HEK293T (cell line): ENCODE data around the gene ARL10.

ENCODE experiments used
- ARNT ChIP-seq: fragments of 450-650 bp; IDR thresholded peaks from 2 replicates; pipeline ENCODE4 v1.6.1; 2017; ENCODE audit warnings: mild to moderate bottlenecking
- BHLHE40 ChIP-seq: fragments of 450-650 bp; IDR thresholded peaks from 2 replicates; pipeline ENCODE4 v1.6.1; 2016; ENCODE audit warnings: mild to moderate bottlenecking, moderate library complexity, borderline replicate concordance
- ELF4 ChIP-seq: fragments of 450-650 bp; IDR thresholded peaks from 2 replicates; pipeline ENCODE4 v1.6.1; 2017; ENCODE audit warnings: antibody characterized with exemption
- FOXK2 ChIP-seq: fragments of 450-650 bp; IDR thresholded peaks from 2 replicates; pipeline ENCODE4 v1.6.1; 2016; ENCODE audit warnings: mild to moderate bottlenecking
- FOXM1 ChIP-seq: fragments of 450-650 bp; IDR thresholded peaks from 2 replicates; pipeline ENCODE4 v1.6.1; 2017; ENCODE audit warnings: mild to moderate bottlenecking, borderline replicate concordance
- NFRKB ChIP-seq: fragments of 450-650 bp; IDR thresholded peaks from 2 replicates; pipeline ENCODE4 v1.6.1; 2016; ENCODE audit warnings: mild to moderate bottlenecking, moderate library complexity
- SP1 ChIP-seq: fragments of 450-650 bp; IDR thresholded peaks from 2 replicates; pipeline ENCODE4 v1.6.1; 2017
- SUZ12 ChIP-seq: fragments of 450-650 bp; IDR thresholded peaks from 2 replicates; pipeline ENCODE4 v1.6.1; 2016; ENCODE audit warnings: mild to moderate bottlenecking
- TF ChIP-seq, protein P1 (sequence below): fragments of 450-650 bp; IDR thresholded peaks from 2 replicates; pipeline ENCODE4 v1.6.1; 2016

DNA sequence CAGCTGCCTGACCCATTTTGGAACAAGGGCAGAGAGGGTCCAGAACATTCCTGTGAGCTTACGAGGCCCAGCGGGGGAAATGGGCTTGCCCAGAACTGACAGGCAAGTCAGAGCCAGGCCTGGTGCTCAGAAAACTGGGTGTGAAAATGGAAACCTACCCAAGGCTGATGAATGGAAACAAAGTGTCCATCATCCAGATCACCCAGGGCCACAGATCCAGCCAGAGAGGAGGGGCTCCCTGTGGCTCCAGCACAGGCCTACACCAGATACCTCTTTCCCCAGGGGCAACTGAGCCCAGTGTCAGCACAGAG lies 47.9 kb downstream of the ARL10 start:
- TF ChIP-seq FOXK2 (no peak), SP1 (no peak), SUZ12 (no peak), ARNT (no peak), FOXM1 (no peak), BHLHE40 (no peak), NFRKB (no peak), ELF4 (no peak)
- TF ChIP-seq, protein P1, sequence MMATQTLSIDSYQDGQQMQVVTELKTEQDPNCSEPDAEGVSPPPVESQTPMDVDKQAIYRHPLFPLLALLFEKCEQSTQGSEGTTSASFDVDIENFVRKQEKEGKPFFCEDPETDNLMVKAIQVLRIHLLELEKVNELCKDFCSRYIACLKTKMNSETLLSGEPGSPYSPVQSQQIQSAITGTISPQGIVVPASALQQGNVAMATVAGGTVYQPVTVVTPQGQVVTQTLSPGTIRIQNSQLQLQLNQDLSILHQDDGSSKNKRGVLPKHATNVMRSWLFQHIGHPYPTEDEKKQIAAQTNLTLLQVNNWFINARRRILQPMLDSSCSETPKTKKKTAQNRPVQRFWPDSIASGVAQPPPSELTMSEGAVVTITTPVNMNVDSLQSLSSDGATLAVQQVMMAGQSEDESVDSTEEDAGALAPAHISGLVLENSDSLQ = no peak
